HG02759 (cell line): ENCODE results near the gene XIRP2.

ENCODE experiments used
- ATAC-seq: cut with Tn5 transposase; IDR thresholded peaks from one replicate; pipeline ENCODE4 v1.9.1; 2021; ENCODE audit warnings: mild to moderate bottlenecking, moderate library complexity; ENCODE audit not compliant: unreplicated experiment

XIRP2 gene

DNA sequence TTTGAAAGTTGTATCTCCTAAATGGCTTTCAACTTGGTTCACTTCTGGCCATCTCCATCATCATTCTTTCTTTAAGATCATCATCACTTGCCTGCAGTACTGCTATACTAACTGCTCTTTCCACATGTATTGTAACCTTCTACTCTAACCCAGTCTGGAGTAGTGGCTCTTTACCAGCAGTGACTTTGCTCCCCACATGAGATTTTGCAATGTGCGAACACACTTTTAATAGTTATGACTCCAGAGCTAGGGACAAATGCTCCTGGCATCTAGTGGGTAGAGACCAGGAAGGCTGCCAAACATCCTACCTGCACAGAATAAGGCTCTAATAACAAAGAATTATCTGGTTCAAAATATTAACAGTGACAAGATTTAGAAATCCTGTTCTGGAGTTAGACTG lies 243.8 kb downstream of the XIRP2 start:
- ATAC-seq: no peak

DNA sequence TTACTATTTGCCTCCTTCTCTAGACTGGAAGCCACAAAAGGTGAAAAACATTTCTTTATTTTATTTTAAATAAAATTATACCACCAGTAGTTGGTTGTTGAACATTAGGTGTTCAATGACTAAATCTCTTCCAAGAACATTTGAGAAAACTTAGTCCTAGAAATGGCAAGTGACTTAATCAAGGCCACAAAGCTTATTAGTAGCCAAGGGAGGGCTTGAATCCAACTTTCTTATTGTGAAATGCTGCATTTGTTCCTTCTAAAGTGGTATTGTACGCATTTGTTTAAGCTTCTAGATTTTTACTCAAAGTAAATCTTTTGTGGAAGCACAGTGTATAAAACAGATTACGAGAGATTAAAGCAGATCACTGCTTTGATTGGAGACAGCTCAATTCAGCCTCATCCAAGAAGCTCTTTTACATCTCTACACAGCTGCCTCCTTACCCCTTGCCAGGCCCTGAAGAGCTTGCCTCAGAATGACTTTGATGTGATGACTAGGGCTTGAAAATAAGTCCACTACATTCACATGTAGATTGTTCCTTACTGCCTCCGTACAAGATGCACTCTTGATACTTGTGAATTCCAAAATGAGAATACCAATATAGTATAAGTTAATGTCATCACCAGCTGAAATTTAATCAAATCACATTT lies 244.8 kb downstream of the XIRP2 start:
- ATAC-seq: no peak

DNA sequence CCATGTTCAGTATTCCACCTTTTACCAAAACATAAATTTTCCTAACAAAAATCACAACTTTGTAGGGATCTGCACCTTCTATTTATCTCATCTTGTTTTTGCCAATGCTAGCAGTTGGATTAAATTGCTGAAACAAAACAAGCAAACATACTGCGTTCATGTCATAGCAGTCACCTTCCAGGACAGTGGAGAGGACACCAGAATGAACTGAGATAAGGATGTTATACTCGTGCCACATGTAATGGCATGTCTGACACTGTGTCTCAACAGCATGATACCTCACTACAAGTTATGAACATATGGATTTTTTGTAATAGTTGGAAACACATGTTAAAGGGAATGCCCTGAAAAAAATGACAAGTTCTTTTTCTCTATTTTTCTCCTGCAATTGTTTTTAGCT lies 245.3 kb downstream of the XIRP2 start:
- no peak for ATAC-seq

DNA sequence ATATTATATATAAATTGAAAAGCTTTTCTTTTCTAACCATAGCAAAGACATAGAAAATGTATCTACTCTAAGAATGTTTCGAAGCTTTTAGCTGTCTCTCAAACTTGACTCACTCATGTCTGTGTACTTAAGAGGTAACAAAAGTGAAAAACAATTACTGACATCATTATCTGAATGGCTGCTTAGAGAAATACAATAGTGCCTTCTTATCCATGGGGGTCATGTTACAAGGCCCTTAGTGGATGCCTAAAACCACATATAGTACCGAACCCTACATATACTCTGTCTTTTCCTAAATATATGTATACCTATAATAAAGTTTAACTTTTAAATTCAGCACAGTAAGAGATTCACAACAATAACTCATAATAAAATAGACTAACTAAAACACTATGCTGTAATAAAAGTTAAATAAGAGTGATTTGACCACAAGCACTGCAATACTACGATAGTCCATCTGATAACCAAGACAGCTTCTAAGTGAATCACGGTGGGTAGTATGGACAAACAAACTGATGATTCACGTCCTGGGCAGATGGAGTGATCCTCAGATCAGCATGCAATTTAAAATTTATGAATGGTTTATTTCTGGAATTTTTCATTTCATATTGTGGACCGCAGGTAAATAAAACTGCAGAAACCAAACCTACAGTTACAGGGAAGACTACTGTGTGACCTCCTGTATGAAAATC lies 246.2 kb downstream of the XIRP2 start:
- ATAC-seq: no peak

DNA sequence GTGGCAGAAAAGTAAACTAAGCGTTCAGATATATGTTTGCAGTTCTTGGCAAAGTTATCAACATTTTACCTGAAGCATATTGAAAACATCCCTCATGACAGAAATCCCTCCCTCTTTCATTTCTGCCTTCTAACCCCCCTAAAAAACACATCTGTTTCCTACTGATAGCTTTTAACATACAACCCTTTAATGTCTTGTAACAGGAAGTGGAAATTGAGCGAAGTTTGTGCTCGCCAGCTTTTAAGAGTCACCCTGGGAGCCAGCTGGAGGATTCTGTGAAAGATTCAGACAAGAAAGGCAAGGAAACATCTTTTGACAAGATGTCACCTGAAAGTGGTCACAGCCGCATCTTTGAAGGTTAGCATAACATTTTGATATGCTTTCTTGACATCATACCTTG lies 247.4 kb downstream of the XIRP2 start:
- ATAC-seq: no peak

DNA sequence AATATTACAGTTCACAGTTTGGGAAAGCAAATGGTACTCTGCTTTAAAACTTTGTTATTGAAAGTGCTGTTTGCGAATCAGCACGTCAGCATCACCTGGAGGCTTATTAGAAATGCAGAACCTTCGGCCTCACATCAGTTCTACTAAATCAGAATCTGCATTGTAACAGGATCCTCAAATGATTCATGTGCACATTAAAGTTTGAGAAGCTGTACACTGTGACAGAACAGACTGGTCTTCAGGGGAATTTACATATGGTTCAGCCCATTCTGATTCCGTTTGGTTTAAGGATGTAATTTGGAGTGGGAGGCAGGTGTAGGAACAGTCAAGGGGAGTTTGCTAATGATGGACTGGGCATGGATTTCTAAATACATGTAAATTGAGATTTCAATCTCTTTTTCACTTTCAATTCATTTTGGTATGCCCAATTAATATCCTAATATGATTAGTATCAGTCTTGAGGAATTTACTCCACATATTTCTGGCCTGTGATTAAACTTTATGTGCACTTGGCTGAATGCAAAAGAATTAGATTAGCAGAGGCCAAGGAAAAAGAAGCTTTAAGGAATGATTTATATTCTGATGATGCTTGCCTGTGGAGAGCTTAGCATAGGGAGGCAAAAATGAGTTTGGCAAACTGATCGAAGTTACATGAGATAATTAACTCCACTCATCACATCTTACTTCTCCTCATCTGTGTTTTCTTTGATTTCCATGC lies 248.8 kb downstream of the XIRP2 start:
- ATAC-seq: no peak

DNA sequence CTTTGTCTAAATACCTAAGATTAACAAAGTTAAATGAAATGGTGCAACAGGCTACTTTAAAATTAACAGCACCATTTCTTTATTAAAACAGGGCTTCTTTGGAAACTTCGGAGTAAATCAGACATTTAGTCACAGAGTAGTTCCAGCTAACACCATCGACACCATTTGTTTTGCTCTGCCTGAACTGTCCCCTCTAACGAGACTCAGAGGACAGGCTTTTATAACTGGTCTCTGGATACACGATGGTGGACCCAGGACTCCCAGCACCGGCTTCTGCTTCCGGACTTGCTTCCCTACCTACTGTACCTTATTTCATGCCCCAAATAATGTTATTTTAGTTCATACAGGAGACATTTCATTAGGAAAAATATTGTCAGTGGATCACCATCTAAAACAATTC lies 252.1 kb downstream of the XIRP2 start:
- no peak for ATAC-seq

DNA sequence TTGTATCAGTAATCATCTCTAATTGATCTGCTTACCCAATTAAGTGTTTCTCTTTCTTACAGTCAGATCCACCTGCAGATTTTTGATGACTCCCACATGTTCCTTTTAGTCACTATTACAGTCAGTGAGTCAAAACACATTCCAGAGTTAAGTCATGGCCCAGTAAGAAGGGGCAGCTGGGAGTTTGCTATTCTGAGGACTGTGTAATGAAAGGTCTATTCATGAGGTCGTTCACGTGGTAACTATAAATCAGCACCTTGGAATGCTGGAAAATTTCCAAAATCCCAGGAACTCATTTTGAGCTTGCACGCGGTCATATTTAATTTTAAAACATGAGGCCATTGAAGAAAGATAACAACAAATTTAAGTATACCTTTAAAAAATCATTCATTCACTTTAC lies 252.5 kb downstream of the XIRP2 start:
- ATAC-seq: no peak

DNA sequence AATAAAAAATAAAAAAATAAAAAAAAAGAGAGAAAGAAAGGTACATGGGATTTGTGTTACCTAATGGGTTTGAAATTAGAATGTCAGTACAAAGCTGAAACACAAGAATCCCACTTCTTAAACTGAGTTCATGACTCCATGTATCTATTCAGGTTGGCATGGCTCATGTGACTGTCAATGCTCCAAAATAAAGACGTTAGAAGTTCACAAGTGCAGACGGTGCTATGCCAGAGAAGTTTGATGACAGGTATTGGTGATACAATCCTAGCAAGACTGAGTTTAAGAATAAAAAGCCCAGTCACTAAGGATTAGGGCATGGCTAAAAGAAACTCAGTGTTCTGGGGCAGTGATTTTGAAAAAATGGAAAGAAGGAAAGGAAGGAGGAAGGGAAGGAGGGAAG lies 254.3 kb downstream of the XIRP2 start:
- ATAC-seq: no peak

DNA sequence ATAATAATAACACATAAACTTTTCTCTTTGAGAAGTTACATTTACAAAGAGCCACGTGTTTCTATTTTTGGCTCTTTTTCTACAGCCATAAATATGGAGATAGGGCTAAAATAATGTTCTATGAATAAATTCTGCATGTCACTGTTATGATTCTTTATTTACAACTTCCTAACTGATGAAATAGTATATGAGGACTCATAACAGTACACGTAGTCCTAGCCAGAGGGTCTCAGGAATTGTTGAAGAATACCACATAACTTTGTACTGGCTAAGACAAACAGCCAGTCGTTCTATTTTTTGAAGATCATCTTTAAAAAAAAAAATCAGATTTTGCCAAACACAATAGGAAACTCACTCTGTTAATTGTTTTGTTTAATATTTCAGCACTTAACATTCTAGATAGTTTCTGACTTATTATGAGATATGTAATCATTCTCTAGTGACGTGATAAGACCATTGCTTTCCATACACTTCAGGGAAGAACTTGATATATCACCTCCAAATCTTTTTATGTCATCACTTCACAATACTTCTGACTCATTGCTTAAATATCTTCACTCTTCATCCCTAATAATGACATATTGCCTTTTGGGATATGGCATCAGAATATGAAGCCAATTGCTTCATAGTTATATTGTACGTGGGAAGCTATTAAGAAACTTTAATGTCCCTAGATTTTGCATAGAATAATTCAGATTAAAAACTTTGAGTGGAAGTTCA lies 256.1 kb downstream of the XIRP2 start:
- no peak for ATAC-seq

DNA sequence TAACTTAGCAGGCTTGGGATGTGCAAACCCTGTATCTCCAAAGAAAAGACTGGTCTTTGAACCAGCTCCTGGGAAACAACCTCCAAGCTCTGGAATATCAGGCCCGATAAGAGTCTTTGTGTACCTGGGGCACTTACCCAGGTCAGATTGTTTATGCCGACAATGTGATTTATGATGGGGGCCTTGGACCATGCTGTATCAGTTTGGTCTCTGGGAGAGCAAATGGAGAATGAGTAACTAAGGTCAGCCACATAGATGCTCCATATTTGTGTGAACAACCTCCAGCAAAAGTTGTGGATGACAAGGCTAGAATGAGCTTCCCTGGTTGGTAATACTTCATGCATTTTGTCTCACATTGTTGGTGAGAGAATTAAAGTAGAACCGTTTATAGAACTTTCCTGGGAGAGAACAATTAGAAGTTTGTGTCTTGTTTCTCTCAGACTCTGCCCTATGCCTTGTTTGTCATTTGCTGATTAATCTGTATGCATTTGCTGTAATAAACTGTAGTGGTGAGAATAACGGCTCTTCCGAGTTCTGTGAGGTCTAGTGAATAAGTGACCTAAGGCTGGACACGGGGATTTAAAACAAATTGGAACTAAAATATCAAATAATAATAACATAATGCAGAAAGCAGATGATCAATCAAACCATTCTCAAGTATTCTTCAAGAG lies 259.1 kb downstream of the XIRP2 start:
- ATAC-seq: no peak

DNA sequence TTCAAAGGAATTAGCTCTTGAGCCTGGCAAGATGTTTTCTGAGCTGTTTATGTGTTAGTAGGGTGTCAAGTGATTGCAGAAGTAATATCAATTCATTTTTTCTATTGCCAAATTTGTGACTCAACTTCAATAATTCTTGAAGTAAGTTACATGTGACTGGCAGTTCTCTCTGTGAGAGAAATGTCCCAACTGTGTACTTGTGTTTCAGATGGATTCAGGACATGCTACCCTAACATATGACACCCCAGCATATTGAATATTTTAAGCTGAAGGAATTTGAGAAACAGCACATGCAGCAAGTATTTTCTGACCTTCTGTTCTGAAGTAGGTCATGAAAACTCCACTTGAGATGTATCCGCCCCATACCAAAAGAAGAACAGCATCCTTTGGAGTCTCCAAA lies 263.6 kb downstream of the XIRP2 start:
- ATAC-seq: no peak

DNA sequence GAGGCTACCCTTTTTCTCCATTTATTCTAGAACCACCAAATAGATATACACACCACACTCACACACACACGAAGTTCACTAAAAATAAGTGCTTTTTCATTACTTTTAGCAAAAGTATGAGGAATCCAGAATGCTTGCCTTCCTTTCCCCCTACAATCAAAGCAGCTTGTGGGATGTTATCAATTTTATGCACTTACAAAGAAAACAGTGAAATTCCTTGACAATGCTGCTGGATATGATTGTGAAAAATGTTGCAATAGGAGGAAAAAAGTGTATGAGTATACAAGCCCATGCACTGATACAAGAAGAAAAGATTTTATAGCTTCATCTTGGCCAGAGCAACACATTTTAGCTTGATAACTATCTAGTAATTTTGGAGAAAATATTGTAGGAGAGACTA lies 269.2 kb downstream of the XIRP2 start:
- no peak for ATAC-seq

DNA sequence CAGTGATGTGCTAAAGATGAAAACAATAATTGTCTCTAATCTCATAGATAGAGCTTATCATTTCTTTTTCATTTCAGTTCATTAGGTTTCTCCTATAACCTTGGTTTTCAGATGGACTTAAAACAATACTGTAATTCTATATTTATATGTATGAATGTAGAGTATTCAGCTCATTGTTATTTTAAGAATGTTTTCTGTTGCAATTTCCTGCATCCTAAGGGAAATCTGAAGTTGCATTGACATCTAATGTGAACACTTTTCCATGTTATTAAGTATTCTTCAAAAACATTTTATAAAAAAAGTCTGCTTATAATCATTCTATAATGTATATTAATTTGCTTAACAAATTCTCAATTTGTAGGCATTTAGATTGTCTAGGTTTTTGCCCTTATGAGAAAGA lies 288.9 kb downstream of the XIRP2 start:
- no peak for ATAC-seq

DNA sequence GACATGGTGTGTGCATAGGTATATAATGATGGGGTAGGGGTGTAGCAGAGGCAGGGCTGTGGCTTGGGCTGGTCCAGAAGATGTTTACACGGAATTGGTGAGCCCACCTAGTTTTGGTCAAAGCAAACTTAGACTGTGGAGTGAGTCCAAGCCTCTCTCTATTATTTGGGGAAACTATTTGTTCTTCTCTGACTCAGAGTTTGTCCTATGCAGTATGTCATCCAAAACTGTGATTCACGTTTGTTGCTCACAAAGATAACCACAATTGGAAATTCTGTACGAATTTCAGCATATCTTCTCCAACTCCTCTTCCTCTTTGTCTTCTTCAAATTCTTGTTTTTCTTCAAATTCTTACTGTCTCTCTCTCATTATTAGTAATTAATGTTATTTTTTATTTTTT lies 292.9 kb downstream of the XIRP2 start:
- ATAC-seq: no peak

DNA sequence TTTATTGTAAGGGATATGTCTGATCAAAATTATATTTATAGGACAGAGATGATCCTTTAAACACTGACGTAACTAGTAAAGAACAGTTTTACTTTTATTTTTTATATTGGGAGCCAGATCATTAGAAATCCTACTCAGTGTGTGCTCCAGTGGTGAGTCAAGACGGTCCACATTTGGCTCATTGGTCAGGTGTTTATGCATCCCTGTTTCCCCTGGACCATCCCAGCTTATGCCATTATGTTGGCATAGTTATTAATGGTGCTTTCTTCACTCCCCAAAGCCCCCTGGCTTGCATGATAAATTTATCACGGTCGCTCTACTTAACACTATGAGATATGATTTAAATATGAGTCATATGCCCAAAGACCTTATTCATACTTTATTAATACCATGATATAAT lies 293.4 kb downstream of the XIRP2 start:
- ATAC-seq: no peak

DNA sequence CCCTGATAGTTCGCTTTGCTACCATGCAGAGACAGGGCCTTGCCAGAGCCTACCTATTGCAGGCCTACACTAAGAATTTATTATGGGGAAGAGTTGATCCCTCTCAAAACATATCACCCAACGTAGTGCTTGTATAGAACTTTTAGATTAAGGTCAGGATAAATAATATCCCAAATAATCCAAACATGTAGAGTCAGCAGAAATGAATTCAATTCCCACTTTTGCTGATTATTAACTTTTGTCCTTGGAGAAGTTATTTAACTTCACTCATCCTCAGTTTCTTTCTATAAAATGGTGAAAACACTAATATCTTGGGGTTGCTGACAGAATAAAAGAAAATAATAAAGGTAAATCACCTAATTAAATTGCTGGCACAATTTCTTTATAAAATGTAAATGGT lies 294.1 kb downstream of the XIRP2 start:
- ATAC-seq: no peak

DNA sequence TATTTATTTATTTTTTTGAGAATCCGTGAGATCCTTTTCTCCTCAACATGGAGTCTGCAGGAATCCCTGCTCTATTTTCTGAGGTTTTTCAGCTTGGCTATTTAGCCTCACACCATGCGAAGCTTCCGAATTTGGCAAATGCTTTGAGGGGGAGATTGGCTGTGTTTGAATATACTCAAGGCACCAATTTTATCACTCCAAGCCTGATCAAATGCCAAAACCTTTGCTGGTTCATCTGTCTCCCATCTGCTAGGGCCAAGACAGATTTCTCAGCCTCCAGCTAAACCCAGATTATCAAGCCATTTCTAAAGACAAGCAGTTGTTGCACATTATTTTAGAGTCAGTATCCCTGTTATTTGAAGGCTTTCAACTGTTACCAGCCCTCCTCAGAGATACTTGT lies 295.7 kb downstream of the XIRP2 start:
- ATAC-seq: no peak

DNA sequence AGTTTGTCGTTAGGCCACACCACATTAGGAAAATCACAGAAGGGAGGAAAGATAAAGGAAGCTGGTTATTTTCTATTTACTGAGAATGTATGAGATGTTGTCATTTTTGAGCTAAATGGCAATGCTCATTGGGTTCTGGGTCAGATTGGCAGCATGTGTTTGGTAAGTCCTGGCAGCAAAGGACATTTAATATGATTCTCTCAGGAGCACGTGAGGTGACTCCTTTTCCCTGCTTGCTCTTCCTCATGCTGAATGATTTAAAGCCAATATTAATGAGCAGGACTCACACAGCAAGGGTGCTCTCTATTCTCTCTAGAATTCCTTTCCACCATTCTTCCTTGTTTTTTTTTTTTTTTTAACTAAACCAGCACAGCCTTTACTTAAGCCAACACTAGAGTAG lies 298.2 kb downstream of the XIRP2 start:
- ATAC-seq: no peak

DNA sequence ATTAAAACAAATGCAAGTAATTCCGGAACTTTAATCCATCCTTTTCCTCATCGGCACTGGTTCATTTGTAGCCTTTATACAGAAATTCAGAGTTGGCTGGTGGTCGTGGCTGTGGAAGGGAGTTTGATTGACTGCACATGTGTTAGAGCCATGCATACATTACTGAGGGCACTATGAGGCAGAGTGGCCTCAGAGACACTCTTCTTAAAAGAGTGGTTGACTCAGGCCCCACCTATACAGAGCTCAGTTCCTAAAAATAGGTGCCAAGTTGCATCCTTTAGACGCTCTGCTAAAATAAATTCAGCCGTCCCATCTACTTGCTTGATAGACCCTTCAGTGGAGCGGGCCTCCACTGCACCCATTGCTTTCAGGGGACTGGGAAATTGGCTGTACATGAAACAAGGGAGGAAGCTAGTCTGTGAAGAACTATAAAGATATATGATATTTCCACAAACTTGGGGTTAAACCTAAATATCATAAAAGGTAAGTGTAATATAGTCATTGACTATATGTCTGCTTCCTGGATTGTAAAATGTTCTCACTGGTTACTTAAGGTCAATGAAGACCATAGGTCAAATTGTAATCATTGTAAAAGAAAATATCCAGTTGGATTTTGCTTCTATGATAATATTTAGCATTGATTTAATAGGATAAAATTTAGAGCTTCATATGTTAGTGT lies 298.9 kb downstream of the XIRP2 start:
- no peak for ATAC-seq
